GM18858 (cell line): ENCODE measurements around the gene PILRB.
A peak's percentile ranks its signal among the peaks of the same experiment; 100 is the strongest.
"Not testable (repeated sequence)": the region's sequence is repeated elsewhere in the genome, so short reads cannot be mapped to it uniquely, and the experiment has no call there.

ENCODE experiments used
- ATAC-seq: cut with Tn5 transposase; IDR thresholded peaks from one replicate; pipeline ENCODE4 v1.9.1; 2021; ENCODE audit not compliant: unreplicated experiment

The PILRB gene

GRCh38 chr7:100373870-100374598 lies 16.1 kb downstream of the PILRB start:
- ATAC-seq: not testable (repeated sequence)

DNA sequence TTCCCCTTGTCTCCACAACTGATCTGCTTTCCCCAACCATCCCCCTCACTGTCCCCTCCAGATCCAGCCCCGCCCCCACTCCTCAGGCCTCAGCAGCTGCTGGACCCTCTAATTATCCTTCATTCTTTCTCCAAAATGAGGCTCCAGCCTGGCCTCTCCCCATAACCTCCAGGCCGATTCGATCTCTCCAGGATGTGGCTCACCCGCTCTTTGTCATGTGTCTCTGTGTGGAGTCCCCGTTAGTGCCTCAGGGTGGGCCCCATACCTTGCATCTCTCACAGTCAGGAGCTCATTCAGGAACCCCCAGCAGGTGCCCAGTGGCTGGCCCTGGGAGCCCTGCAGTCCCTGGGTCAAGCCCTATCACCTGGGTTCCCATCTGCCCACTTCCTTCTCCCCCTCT lies 16.7 kb downstream of the PILRB start:
- ATAC-seq: no peak

DNA sequence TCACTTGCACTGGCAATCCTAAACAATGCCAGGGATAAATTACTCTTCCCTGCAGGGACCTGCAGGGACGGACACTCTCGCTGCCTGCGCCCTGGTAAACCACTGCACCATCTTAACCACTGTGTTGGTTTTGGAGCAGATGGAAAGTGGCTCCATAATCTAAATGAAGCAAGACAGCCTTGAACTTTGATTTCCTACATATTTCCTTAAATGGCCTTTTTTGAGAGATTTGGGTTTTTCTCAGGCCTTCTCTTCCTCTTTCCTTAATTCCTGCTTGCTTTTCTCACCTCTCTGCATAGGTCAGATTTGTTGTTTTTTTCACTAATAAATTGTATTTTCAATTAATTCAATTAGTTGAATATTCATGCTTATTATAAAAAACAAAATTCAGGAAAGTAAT lies 18.1 kb downstream of the PILRB start:
- no peak for ATAC-seq

DNA sequence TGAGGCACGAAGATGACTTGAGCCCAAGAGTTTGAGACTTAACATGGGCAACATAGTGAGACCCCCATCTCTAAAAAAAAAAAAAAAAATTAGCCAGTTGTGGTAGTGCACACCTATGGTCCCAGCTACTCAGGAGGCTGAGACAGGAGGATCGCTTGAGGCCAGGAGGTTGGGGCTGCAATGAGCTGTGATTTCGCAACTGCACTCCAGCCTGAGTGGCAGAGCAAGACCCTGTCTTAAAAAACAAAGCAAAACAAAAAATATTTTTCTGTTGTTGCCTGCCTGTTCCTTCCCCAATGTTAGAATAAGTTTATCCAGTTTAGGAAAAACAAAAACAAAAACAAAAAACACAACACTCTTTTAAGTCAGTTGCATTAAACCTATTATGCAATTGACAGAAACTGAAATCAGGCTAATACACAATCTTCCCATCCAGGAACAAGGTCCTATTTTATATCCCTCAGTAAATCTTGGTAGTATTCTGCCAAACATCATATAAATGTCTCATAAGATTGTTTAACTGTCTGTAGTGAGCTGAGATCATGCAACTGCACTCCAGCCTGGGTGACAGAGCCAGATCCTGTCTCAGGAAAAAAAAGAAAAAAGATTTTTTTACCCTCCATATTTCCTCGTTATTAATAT lies 20.3 kb downstream of the PILRB start:
- no peak for ATAC-seq

DNA sequence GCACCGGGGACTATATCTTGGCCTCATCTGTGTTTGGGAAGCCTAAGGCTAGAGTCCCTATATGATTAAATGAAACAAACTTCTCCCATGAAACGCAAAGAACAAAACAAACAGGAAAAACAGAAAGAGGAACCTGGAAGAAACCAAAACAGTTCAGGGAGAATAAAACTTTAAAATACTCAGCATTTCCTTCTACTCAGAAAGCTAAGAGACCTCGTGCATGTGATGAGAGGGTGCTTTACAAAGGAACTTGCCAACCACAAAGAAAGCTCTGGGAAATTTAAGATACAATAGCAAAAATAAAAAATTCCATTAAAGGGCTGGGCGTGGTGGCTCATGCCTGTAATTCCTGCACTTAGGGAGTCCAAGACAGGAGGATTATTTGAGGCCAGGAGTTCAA lies 22.3 kb downstream of the PILRB start:
- no peak for ATAC-seq

- ATAC-seq: not testable (repeated sequence)
These were observed 23.8 kb downstream of the PILRB start for GRCh38 chr7:100381531-100382233.

DNA sequence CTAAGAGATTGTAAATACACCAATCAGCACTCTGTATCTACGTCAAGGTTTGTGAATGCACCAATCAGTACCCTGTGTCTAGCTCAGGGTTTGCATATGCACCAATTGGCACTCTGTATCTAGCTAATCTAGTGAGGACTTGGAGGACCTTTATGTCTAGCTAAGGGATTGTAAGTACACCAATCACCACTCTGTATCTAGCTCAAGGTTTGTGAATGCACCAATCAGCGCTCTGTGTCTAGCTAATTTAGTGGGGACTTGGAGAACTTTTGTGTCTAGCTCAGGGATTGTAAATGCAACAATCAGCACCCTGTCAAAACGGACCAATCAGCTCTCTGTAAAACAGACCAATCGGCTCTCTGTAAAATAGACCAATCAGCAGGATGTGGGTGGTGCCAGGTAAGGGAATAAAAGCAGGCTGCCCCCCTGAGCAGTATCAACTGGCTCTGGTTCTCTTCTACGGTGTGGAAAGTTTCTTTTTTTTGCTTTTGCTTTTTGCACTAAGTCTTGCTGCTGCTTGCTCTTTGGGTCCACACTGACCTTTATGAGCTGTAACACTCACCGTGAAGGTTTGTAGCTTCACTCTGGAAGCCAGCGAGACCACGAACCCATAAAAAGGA lies 24.4 kb downstream of the PILRB start:
- ATAC-seq: not testable (repeated sequence)

DNA sequence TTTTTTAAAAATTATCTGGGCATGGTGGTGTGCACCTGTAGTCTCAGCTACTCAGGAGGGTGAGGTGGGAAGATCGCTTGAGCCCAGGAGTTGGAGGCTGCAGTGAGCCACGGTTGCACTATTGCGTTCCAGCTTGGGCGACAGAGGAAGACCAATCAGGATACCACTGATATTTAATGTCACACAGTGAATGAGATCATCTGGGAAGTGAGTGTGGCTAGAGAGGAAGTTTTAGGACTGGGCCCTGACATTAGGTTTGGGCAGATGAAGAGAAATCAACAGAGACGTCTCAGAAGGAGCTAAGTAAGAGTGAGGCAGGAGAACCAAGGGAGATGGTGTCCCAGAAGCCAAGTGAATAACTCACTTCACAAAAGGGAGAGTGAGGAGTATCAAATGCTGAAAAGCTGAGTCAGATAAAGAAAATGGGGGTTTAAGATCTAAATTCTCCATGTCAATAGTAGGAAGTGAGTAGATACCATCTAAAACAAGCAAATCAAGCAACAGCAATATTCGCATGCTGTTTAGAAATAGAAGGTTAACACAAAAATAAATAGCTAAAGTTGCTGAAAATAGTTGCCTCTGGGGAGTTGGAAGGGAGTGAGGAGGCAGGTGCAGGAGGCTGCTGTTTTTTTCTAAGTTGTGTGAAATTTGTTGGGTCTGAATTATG lies 26.8 kb downstream of the PILRB start:
- ATAC-seq: no peak

- ATAC-seq: no peak
These were observed 29.0 kb downstream of the PILRB start for GRCh38 chr7:100386940-100387339.

DNA sequence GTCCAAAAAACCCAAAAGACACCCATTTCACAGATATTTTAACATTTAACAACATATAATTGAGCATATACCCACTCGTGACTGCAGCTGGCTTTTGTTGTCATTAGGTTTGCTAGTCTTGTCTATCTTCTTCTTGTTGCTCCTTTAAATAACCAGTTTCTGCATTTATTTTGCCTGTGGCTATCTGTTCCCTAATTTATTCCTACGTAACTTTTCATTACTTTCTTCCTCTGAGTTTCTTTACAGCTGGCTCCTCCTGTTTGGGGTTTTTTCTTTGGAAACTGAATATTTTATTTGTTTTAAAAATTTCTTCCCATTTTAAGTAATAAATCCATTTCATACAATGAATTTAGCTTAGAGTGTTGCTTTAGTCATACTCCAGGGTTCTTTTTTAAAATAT lies 29.8 kb downstream of the PILRB start:
- no peak for ATAC-seq

- ATAC-seq: no peak
These were observed 31.6 kb downstream of the PILRB start for GRCh38 chr7:100389437-100390088.

DNA sequence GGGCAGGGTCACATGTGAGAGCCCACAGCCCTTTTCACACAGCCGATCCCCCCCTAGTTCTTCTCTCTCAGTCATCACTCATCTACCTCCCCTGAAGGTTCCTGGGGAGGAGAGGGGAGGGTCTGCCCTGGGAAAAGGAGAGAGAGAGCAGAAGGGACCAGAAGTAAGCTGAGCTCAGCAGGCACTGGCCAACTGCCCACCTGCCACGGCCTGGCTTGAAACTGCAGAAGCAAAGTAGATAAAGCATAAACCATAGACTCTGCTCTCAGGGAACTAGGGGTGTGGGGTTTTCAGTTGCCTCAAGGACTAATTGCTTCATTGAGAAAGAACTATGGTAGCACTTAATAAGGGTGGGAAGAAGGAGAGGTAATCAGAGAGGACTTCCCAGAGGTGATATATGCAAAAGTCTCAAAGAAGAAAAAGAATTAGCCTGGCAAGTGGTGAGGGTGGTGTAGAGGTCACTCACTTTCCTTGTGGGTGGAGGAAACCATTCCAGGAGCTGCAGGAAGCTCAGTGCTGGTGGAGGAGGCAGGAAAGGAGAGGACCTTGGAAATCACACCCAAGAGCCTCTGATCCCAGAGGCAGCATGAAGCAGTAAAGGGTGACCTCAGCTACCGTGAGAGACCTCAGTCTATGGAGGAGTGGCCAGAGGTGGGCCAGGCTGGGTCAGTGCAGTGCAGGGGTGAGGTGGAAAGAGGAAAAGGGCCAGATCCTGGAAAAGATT lies 32.5 kb downstream of the PILRB start:
- no peak for ATAC-seq

DNA sequence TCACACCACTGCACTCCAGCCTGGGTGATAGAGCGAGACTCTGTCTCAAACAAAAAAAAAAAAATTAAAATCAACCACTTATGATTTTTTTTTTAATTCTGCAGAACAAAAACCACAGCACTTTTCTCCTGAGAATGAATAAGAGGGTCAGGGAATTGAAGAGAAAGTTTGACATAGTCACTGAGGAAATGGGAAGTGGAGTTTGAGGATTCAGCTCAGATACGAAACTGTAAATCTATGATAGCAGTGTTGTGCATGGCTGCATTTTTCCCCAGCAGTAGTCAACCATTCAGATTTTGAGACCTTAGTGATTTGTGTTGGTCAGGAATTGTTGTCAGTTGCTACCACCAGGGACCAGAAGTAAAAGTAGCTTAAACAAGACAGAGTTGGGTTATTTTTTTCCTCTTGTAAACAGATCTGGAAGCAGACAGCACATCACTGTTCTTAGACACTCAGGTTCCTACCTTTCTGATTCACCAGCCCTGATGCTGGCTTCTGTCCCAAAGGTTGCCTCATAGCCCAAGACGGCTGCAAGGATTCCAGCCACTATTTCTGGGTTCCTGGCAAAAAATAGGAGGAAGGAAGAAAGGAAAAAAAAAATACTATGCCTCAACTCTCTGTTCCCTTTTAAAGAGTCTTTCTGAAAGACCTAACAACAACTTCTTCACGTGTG lies 35.5 kb downstream of the PILRB start:
- ATAC-seq: no peak

GRCh38 chr7:100394077-100394476 lies 36.2 kb downstream of the PILRB start:
- no peak for ATAC-seq

- peak; percentile 93 for ATAC-seq
These were observed 38.6 kb downstream of the PILRB start for GRCh38 chr7:100396421-100396982.

DNA sequence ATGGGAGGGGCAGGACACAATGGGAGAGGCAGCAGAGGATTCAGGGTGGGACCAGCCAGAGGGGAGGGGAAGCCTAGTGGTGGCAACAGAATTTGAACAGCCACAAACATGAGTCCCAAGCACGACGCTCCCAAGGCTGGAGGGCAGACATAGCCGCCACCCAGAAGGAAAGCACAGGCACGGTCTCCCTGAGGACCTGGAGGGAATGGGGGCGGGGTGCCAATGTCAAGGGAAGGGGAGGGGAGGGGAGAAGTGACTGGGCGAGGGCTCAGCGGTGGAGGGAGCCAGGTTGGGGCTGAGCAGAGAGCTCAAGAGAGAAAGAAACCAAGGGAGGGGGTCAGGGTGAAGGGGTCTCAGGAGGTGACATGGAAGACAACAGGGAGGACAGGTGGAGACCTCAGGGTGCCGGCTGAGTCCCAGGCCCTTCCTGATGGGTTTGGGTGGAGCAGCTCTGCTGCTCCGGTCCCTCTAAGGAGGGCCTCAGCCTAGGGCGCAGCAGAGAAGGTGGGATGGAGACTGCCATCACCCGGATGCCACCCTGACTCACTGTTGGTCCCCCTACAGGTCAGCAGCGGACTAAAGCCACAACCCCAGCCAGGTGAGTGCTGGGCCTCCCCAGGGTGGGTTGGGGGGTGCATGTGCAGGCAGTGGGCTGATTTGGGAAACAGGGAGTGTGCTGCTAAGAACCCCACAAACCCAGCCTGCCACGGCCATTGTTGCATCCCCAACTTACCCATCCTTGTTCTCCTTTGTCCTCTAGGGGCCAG lies 39.6 kb downstream of the PILRB start:
- ATAC-seq: no peak

GRCh38 chr7:100398239-100398638 lies 40.3 kb downstream of the PILRB start:
- no peak for ATAC-seq

GRCh38 chr7:100400041-100400440 lies 42.1 kb downstream of the PILRB start:
- no peak for ATAC-seq
